Thoracic aorta (tissue), 2 donors: ENCODE results near the gene PPP1R13B. TPM values are rescaled to one million over a fixed set of nuclear protein-coding genes. Genes with fewer than 3 reads are reported as not detected.

Experiments
- ATAC-seq: fragments of 150-250 bp; one replicate; pipeline ENCODE4 v1.8.0; 2017; ENCODE audit warnings: low read depth; ENCODE audit not compliant: insufficient number of reproducible peaks, low FRiP score
- DNase-seq: peaks from one replicate; pipeline ENCODE4 v3.0.0-alpha.2; 2020; ENCODE audit warnings: low spot score
- H3K27ac ChIP-seq, 2 donors: fragments of 200-600 bp; sonication (generic); 1 replicate in 1 of 2; 2 replicates in 1 of 2; pipeline ENCODE4 v1.5.1; 2016; ENCODE audit warnings: mild to moderate bottlenecking in 2 of 2, moderate library complexity in 2 of 2
- H3K27me3 ChIP-seq: fragments of 200-600 bp; sonication (generic); replicated peaks from 2 replicates; pipeline ENCODE4 v1.6.0; 2016; ENCODE audit warnings: mild to moderate bottlenecking; ENCODE audit not compliant: insufficient read depth
- H3K36me3 ChIP-seq: fragments of 200-600 bp; sonication (generic); one replicate; pipeline ENCODE4 v1.5.1; 2016
- H3K4me1 ChIP-seq, 2 donors: fragments of 200-600 bp; sonication (generic); 1 replicate in 1 of 2; 2 replicates in 1 of 2; pipeline versions ENCODE4 v1.5.1 to v1.6.0; 2016; ENCODE audit warnings: low read depth in 2 of 2, mild to moderate bottlenecking in 1 of 2; ENCODE audit not compliant: control insufficient read depth in 1 of 2
- H3K4me3 ChIP-seq: fragments of 200-600 bp; sonication (generic); 2 replicates; pipeline ENCODE4 v1.5.1; 2016; ENCODE audit warnings: mild to moderate bottlenecking
- H3K9me3 ChIP-seq: fragments of 200-600 bp; sonication (generic); 2 replicates; pipeline ENCODE4 v1.5.1; 2016
- total RNA-seq, 2 donors: library from RNA; depleted of rRNA; stranded (reverse); fragments of >200 nt; gene quantifications; one replicate each; pipeline versions ENCODE4 v1.1.0 to v1.2.3, GENCODE V29; 2016
- TF ChIP-seq, protein P1 (sequence below): fragments of 200-600 bp; sonication (generic); IDR thresholded peaks from one replicate; pipeline ENCODE4 v1.5.1; 2019; ENCODE audit warnings: antibody characterized with exemption

The PPP1R13B gene
- total RNA-seq, 2 donors from 2014 or later = 10.7 to 15.3 TPM

DNA sequence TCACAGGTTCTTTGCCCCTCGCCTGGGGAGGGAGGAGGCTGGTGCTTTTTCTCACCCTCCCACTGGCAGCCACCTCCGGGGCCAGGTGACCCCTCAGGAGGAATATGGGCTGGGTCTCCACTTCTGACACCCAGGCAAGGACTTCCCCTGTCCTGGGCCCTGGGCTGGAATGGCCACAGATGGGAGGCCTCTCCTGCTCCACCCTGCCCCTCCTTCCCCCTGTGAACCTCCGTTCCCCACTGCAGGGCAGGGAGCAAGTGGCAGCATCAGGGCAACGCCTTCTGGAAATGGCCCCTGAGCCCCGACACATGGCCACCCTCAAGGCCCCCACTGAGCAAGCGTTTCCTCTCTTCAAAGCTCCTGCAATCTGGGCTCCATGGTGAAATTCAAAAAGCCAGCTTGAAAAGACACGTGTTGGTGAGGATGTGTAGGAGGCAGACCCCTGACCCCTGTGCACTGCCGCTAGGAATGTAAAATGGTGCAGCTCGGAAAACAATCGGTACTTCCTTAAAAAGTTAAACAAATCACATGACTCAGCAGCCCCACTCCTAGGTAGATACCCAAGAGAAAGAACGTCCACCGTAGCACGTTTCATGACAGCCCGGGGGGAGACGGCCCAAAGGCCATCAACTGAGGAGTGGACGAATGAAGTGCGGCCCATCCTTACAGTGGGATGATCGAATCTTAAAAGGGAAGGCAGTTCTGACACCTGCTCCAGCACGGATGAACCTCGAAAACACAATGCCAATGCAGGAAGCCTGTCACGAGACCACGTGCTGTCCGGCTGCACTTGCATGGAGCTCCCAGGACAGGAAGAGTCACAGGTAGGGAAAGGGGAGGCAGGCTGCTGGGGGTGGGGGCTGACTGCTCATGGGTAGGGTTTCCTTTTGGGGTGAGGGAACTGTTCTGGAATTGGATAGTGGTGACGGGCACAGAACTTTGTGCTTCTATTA is 143.7 kb downstream of the PPP1R13B start:
- TF ChIP-seq, protein P1, sequence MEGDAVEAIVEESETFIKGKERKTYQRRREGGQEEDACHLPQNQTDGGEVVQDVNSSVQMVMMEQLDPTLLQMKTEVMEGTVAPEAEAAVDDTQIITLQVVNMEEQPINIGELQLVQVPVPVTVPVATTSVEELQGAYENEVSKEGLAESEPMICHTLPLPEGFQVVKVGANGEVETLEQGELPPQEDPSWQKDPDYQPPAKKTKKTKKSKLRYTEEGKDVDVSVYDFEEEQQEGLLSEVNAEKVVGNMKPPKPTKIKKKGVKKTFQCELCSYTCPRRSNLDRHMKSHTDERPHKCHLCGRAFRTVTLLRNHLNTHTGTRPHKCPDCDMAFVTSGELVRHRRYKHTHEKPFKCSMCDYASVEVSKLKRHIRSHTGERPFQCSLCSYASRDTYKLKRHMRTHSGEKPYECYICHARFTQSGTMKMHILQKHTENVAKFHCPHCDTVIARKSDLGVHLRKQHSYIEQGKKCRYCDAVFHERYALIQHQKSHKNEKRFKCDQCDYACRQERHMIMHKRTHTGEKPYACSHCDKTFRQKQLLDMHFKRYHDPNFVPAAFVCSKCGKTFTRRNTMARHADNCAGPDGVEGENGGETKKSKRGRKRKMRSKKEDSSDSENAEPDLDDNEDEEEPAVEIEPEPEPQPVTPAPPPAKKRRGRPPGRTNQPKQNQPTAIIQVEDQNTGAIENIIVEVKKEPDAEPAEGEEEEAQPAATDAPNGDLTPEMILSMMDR = no peak
- H3K36me3 ChIP-seq = peaks cover 55% of the 10 kb centered on the region
- H3K9me3 ChIP-seq = no peaks in the 10 kb centered on the region
- no peak for DNase-seq
- ATAC-seq = no peak
- no peaks in the 10 kb centered on the region for H3K27me3 ChIP-seq
- H3K27ac ChIP-seq = no peak overlapping the region
- no peak overlapping the region for H3K4me3 ChIP-seq
- peaks cover 5 to 39% of the 10 kb centered on the region in 2 donors for H3K4me1 ChIP-seq

DNA sequence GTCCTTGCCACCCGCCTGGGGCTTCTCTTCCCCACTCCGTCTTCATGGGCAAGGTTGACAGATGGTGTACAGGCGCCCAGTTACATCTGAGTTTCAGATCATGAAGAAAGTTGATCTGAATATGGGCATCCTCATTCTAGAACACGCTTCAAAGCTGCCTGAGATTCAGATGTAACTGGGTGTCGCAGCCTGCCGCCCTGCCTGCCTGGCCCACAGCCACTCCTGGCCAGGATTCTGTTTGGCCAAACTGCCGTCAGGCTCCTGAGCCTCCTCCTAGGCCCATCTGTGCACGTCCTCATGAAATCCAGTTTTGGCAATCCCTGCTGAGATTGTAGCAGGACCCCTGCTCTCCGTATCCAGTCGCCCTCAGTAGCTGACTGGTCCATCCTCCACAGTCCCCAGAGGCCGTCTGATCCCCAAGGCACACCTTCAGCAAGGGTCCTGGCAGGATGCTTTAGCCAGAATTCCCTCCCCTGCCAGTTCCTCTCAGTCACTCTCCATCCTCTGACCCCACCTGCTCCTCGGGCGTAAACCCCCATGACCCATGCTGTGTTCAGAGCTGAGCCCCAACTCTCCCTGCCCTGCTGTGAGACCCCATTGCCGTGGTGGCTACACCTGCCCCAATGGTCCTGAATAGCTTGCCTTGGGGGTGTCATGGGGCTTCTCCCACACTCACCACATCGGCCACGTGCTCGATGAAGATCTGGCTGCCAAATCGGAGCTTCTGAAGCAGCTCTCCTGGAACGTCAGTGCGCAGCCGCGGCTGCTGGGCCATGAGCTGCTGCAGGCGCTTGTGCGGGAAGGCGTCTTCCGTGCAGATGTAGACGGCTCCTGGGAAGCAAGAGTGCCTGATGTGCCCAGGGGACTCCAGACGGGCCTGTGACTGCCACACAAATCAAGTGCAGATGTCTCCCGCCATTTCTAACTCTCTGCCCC is 144.6 kb downstream of the PPP1R13B start:
- H3K36me3 ChIP-seq = peaks cover 64% of the 10 kb centered on the region
- no peak for DNase-seq
- no peak overlapping the region for H3K27ac ChIP-seq

DNA sequence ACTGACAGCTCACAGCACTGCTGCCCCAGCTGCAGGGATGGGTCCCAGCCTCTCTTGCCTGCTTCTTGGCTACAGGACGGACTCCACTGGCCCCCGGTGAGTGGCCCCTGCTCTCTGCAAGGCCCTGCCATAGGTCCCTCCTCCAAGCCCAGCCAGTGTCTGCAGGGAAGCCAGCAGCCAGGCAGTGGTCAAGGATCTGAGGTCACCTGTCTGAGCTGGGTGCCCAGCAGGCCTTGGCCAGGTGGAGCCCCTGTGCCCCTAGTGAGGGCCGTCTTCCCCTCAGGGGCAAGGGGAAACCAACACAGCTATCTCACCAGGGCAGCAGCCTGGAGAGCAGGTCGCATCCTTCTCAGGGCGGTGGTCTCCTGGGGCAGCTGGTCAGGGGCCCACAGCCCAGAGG is 145.3 kb downstream of the PPP1R13B start:
- Histone ChIP-seq H3K9me3 (no peaks in the 10 kb centered on the region), H3K27ac (no peak overlapping the region), H3K4me1 (peaks cover 2 to 39% of the 10 kb centered on the region in 2 donors), H3K36me3 (peaks cover 65% of the 10 kb centered on the region), H3K27me3 (no peaks in the 10 kb centered on the region), H3K4me3 (no peak overlapping the region)
- DNase-seq (no peak), ATAC-seq (no peak)
- TF ChIP-seq, protein P1 = no peak

More for the DNA sequence above, 144.6 kb downstream of the PPP1R13B start:
- no peak overlapping the region for H3K4me3 ChIP-seq
- no peak for ATAC-seq
- H3K9me3 ChIP-seq = no peaks in the 10 kb centered on the region
- TF ChIP-seq, protein P1 = no peak
- H3K4me1 ChIP-seq = peaks cover 0 to 38% of the 10 kb centered on the region in 2 donors
- H3K27me3 ChIP-seq = no peaks in the 10 kb centered on the region

DNA sequence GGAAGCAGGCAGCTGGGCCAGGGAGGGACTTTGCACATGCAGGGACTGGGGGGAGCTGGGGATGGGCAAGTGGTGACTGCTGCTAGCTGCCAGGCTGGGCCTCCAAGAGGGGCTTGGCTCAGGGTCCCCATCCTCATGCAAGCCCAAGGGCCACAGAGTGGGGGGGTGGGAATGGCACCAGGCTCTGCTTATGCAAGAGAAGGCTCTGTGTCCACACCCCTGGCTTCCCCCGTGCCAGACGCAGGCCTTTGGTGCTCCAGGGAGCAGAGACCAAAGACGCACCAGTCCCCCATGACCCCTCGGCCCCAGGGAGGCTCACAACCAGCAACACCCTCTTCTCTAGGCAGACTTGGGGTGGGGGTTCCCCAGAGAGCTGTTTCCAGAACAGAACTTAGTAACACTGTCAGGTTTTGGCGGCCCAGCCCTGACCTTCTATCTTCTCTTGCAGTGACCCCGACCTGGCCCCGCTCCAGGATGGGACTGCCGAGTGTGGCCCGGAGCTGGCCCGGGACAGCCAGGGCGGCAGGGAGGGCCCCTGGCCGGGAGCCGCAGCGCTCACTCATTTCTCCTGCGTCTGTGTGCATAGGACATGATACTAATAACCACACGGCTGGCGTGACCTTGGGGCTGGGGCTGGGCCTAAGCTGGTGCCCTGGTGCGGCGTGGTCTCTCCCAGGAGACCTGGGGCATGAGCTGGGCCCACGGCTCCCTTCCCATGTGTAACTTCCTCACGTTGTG is 146.5 kb downstream of the PPP1R13B start:
- no peak overlapping the region for H3K4me3 ChIP-seq
- peak overlapping the region in 1 of 2 donors; percentile 15 for H3K27ac ChIP-seq
- H3K9me3 ChIP-seq = no peaks in the 10 kb centered on the region
- H3K36me3 ChIP-seq = peaks cover 57% of the 10 kb centered on the region
- no peak for ATAC-seq
- H3K27me3 ChIP-seq = no peaks in the 10 kb centered on the region
- H3K4me1 ChIP-seq = peaks cover 5 to 51% of the 10 kb centered on the region in 2 donors
- no peak for DNase-seq
- TF ChIP-seq, protein P1 = no peak
